H9 (cell line): ENCODE results near the gene SHLD2. TPM values are rescaled to one million over a fixed set of nuclear protein-coding genes. Genes with fewer than 3 reads are reported as not detected.
"Not testable (repeated sequence)": the region's sequence is repeated elsewhere in the genome, so short reads cannot be mapped to it uniquely, and the experiment has no call there.

ENCODE experiments used
- DNase-seq: peaks from one replicate; pipeline ENCODE4 v3.0.0-alpha.2; 2017
- H2AFZ ChIP-seq: one replicate; pipeline ENCODE4 v1.6.1; 2013; ENCODE audit warnings: mild to moderate bottlenecking, low read length, control low read depth, moderate library complexity
- H2AK5ac ChIP-seq: 2 replicates; pipeline ENCODE4 v1.6.1; 2013; ENCODE audit warnings: low read length, control low read depth, mixed read lengths; ENCODE audit not compliant: insufficient read length
- H2BK120ac ChIP-seq: one replicate; pipeline ENCODE4 v1.6.1; 2013; ENCODE audit warnings: low read depth, mild to moderate bottlenecking, low read length, control low read depth, inconsistent platforms; ENCODE audit not compliant: poor library complexity, severe bottlenecking
- H2BK12ac ChIP-seq: 2 replicates; pipeline ENCODE4 v1.6.1; 2013; ENCODE audit warnings: low read length, control low read depth, mixed read lengths, low read depth; ENCODE audit not compliant: insufficient read length
- H2BK15ac ChIP-seq: 2 replicates; pipeline ENCODE4 v1.6.1; 2013; ENCODE audit warnings: low read depth, low read length, control low read depth
- H2BK20ac ChIP-seq: one replicate; pipeline ENCODE4 v1.6.1; 2013; ENCODE audit warnings: low read depth, mild to moderate bottlenecking, low read length, control low read depth, inconsistent platforms; ENCODE audit not compliant: poor library complexity, severe bottlenecking
- H2BK5ac ChIP-seq: 2 replicates; pipeline ENCODE4 v1.6.1; 2013; ENCODE audit warnings: low read length, control low read depth, mixed read lengths; ENCODE audit not compliant: insufficient read length
- H3K14ac ChIP-seq: 2 replicates; pipeline ENCODE4 v1.6.1; 2013; ENCODE audit warnings: low read length, control low read depth; ENCODE audit not compliant: insufficient read depth
- H3K18ac ChIP-seq: 2 replicates; pipeline ENCODE4 v1.6.1; 2013; ENCODE audit warnings: low read depth, mild to moderate bottlenecking, mixed read lengths, low read length, control low read depth; ENCODE audit not compliant: insufficient read length
- H3K23ac ChIP-seq: 2 replicates; pipeline ENCODE4 v1.6.1; 2013; ENCODE audit warnings: low read length, control low read depth, mixed read lengths, low read depth; ENCODE audit not compliant: insufficient read length
- H3K23me2 ChIP-seq: 2 replicates; pipeline ENCODE4 v1.6.1; 2013; ENCODE audit warnings: low read depth, mild to moderate bottlenecking, mixed read lengths, low read length, control low read depth; ENCODE audit not compliant: insufficient read length, poor library complexity, severe bottlenecking
- H3K27ac ChIP-seq: 2 replicates; pipeline ENCODE4 v1.5.1; 2013; ENCODE audit warnings: low read length, control low read depth, mixed read lengths, low read depth; ENCODE audit not compliant: insufficient read length
- H3K27me3 ChIP-seq: 2 replicates; pipeline ENCODE4 v1.6.1; 2013; ENCODE audit warnings: low read length, control low read depth, inconsistent platforms; ENCODE audit not compliant: insufficient read depth
- H3K4ac ChIP-seq: 2 replicates; pipeline ENCODE4 v1.6.1; 2013; ENCODE audit warnings: low read depth, mild to moderate bottlenecking, control low read depth, inconsistent platforms, low read length, moderate library complexity
- H3K4me1 ChIP-seq: 2 replicates; pipeline ENCODE4 v1.6.1; 2013; ENCODE audit warnings: low read length, control low read depth, inconsistent platforms; ENCODE audit not compliant: insufficient read depth
- H3K4me2 ChIP-seq: 2 replicates; pipeline ENCODE4 v1.6.1; 2013; ENCODE audit warnings: low read length, control low read depth, mixed read lengths; ENCODE audit not compliant: insufficient read length, insufficient read depth
- H3K56ac ChIP-seq: 2 replicates; pipeline ENCODE4 v1.6.1; 2013; ENCODE audit warnings: low read depth, mild to moderate bottlenecking, mixed read lengths, low read length, control low read depth; ENCODE audit not compliant: insufficient read length
- H3K79me1 ChIP-seq: 2 replicates; pipeline ENCODE4 v1.6.1; 2013; ENCODE audit warnings: low read depth, mild to moderate bottlenecking, moderate library complexity, low read length, control low read depth, inconsistent platforms; ENCODE audit not compliant: insufficient read depth, poor library complexity, severe bottlenecking
- H3K79me2 ChIP-seq: 2 replicates; pipeline ENCODE4 v1.6.1; 2013; ENCODE audit warnings: low read length, control low read depth, inconsistent platforms; ENCODE audit not compliant: insufficient read depth
- H3K9ac ChIP-seq: 2 replicates; pipeline ENCODE4 v1.6.1; 2013; ENCODE audit warnings: low read length, control low read depth, mixed read lengths; ENCODE audit not compliant: insufficient read length; ENCODE audit errors: extremely low read depth
- H3K9me3 ChIP-seq: one replicate; pipeline ENCODE4 v1.6.1; 2013; ENCODE audit warnings: low read depth, low read length, inconsistent platforms; ENCODE audit not compliant: control insufficient read depth
- H3T11ph ChIP-seq: one replicate; pipeline ENCODE4 v1.6.1; 2013; ENCODE audit warnings: mild to moderate bottlenecking, low read length, control low read depth, inconsistent platforms
- H4K20me1 ChIP-seq: one replicate; pipeline ENCODE4 v1.6.1; 2013; ENCODE audit not compliant: control insufficient read depth, insufficient read length, insufficient read depth
- H4K5ac ChIP-seq: 2 replicates; pipeline ENCODE4 v1.6.1; 2013; ENCODE audit warnings: low read depth, mild to moderate bottlenecking, mixed read lengths, low read length, control low read depth; ENCODE audit not compliant: insufficient read length
- H4K8ac ChIP-seq: replicated peaks from 2 replicates; pipeline ENCODE4 v1.6.1; 2013; ENCODE audit warnings: low read length, control low read depth, mixed read lengths, low read depth; ENCODE audit not compliant: insufficient read length
- H4K91ac ChIP-seq: 2 replicates; pipeline ENCODE4 v1.6.1; 2013; ENCODE audit warnings: low read depth, mild to moderate bottlenecking, moderate library complexity, mixed read lengths, low read length, control low read depth; ENCODE audit not compliant: insufficient read length
- H3K27ac Mint-ChIP-seq, 3 experiments: 2 replicates in 2 of 3; 3 replicates in 1 of 3; pipeline ENCODE4 v1.8.0; 2020 to 2021; ENCODE audit warnings: mixed read lengths in 3 of 3, mild to moderate bottlenecking in 1 of 3, moderate library complexity in 1 of 3
- H3K27me3 Mint-ChIP-seq: 2 replicates; pipeline ENCODE4 v1.8.0; 2021; ENCODE audit warnings: low read depth, mild to moderate bottlenecking, moderate library complexity, mixed read lengths
- H3K36me3 Mint-ChIP-seq, 3 experiments: 2 replicates in 2 of 3; 3 replicates in 1 of 3; pipeline ENCODE4 v1.8.0; 2020 to 2021; ENCODE audit warnings: low read depth in 3 of 3, mixed read lengths in 3 of 3; ENCODE audit not compliant: insufficient read depth in 1 of 3
- H3K4me1 Mint-ChIP-seq, 2 experiments: 2 replicates each; pipeline ENCODE4 v1.8.0; 2020; ENCODE audit warnings: mixed read lengths in 2 of 2
- H3K4me3 Mint-ChIP-seq, 2 experiments: 2 replicates in 1 of 2; 3 replicates in 1 of 2; pipeline ENCODE4 v1.8.0; 2020 to 2021; ENCODE audit warnings: mild to moderate bottlenecking in 2 of 2, mixed read lengths in 2 of 2, moderate library complexity in 1 of 2
- H3K9me3 Mint-ChIP-seq, 2 experiments: 2 replicates in 1 of 2; 3 replicates in 1 of 2; pipeline ENCODE4 v1.8.0; 2020; ENCODE audit warnings: mild to moderate bottlenecking in 2 of 2, mixed read lengths in 2 of 2, moderate library complexity in 1 of 2
- WGBS: extraction: QIAGEN DNeasy Blood & Tissue Kit; methylation state at CpG from one replicate; pipeline ENCODE4 v1.1.7; 2013; ENCODE audit warnings: missing lambda C conversion rate, low lambda C conversion rate, mixed read lengths; ENCODE audit not compliant: insufficient read length; ENCODE audit errors: extremely low coverage; 5-methylcytosine and 5-hydroxymethylcytosine counted together
- total RNA-seq: library from RNA; stranded (reverse); gene quantifications from 2 replicates; pipeline ENCODE4 v1.2.1, GENCODE V29; 2021

SHLD2 gene
- total RNA-seq, 1 experiment from 2014 or later = 27.8 TPM

DNA sequence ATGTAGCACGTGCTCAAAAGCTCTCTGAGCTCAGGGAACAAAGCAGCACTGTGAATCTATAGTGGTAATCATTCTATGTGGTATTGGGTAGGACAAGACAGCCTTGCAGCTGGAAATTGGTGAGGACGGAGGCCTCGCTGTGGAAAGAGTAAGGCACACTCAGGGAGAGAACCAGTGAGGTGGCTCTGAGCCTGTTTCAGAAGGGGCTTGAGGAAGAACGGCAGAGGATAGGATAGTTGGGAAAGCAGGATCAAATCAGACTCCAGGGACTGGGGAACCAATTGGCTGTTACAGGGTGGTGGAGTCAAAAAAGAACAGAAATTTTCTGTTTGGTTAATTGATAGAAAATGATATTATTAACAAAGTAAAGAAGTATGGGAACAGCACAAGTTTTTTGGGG is 74.9 kb downstream of the SHLD2 start:
- H4K8ac ChIP-seq, H3K27ac ChIP-seq, H2BK20ac ChIP-seq, H3K79me2 ChIP-seq, H2AK5ac ChIP-seq, H3K9me3 Mint-ChIP-seq, H3T11ph ChIP-seq, H3K4ac ChIP-seq, DNase-seq, H3K9ac ChIP-seq, H3K27me3 ChIP-seq, H4K91ac ChIP-seq, H4K5ac ChIP-seq, H2BK5ac ChIP-seq, H2BK12ac ChIP-seq, H2BK15ac ChIP-seq, H2AFZ ChIP-seq, H3K14ac ChIP-seq, H4K20me1 ChIP-seq, H3K23me2 ChIP-seq, H3K4me3 Mint-ChIP-seq, H3K4me1 Mint-ChIP-seq, H3K23ac ChIP-seq, H3K18ac ChIP-seq, H3K56ac ChIP-seq, H3K4me2 ChIP-seq, H2BK120ac ChIP-seq, H3K79me1 ChIP-seq, H3K36me3 Mint-ChIP-seq, H3K4me1 ChIP-seq, H3K27me3 Mint-ChIP-seq, H3K9me3 ChIP-seq: not testable (repeated sequence)
- no CpG with 5 or more reads among the region's 4 CpGs for WGBS
- H3K27ac Mint-ChIP-seq = peak overlapping the region in 1 of 3 experiments; percentile 46; a peak in 1 of 7 replicates

DNA sequence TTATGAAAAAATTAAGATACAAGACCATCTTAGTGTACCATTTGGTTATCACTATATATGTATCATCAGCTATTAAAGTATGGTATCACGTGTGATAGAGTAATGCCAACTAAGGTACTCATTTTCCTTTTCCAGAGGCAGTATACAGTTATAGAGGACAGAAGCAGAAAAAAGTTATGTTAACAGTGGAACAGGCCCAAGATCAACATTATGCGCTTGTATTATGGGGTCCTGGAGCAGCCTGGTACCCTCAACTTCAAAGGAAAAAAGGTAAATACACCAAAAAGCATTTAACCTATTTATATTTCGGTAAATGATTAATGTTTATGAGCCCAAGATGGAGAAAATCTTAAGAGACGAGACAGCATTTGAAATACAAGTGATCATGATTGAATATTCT is 75.7 kb downstream of the SHLD2 start:
- not testable (repeated sequence) for H4K91ac ChIP-seq, H3K14ac ChIP-seq, H3K27me3 ChIP-seq, H3K4ac ChIP-seq, H2AFZ ChIP-seq, H3K79me2 ChIP-seq, H3K27ac ChIP-seq, H3K9me3 ChIP-seq, H3K23ac ChIP-seq, H3K56ac ChIP-seq, H4K5ac ChIP-seq, H2BK5ac ChIP-seq, H2BK12ac ChIP-seq, H3K9ac ChIP-seq, H3K4me1 Mint-ChIP-seq, H2AK5ac ChIP-seq, H2BK20ac ChIP-seq, H3K27me3 Mint-ChIP-seq, H3T11ph ChIP-seq, H3K9me3 Mint-ChIP-seq, H3K18ac ChIP-seq, H4K8ac ChIP-seq, H3K4me1 ChIP-seq, H2BK120ac ChIP-seq, H3K79me1 ChIP-seq, DNase-seq, H2BK15ac ChIP-seq, H3K23me2 ChIP-seq, H4K20me1 ChIP-seq, H3K27ac Mint-ChIP-seq, H3K4me3 Mint-ChIP-seq, H3K4me2 ChIP-seq, H3K36me3 Mint-ChIP-seq
- WGBS = no CpG with 5 or more reads among the region's 4 CpGs
